ENCODE measurements around the gene PCGF6.

The PCGF6 gene

GRCh38 chr10:103254538-103255325, 96.2 kb downstream of the PCGF6 start:
- no peak for DNase-seq

- no peak for DNase-seq
These were observed 96.8 kb downstream of the PCGF6 start for GRCh38 chr10:103254113-103254512.

Measured in fibroblast of skin of right quadriceps (primary cell).